HEK293 (cell line): ENCODE measurements around the gene ELL.

ENCODE experiments used
- CTCF ChIA-PET: fragments of 350-600 bp; formaldehyde crosslinking; extraction: SDS; loops from one replicate; lab custom pipeline; 2021; ENCODE audit warnings: antibody characterized with exemption; lab: Yijun Ruan, JAX
- POLR2A ChIA-PET: fragments of 300-600 bp; formaldehyde crosslinking; extraction: SDS; loops from one replicate; lab custom pipeline; 2020; ENCODE audit warnings: antibody characterized with exemption, inconsistent platforms; lab: Yijun Ruan, JAX
- H3K27ac ChIP-seq: fragments of 200-500 bp; sonication (Bioruptor generic); 2 replicates; pipeline ENCODE4 v1.5.1; 2014; ENCODE audit warnings: low read depth, low read length, control low read depth, inconsistent platforms; ENCODE audit errors: extremely low read depth
- H3K36me3 ChIP-seq, 2 experiments: fragments of 200-500 bp in 1 of 2; sonication (Bioruptor generic) in 1 of 2; 1 replicate in 1 of 2; 2 replicates in 1 of 2; pipeline ENCODE4 v1.5.1; 2014 to 2017; ENCODE audit warnings: inconsistent platforms in 2 of 2, low read length in 2 of 2; ENCODE audit not compliant: control insufficient read depth in 2 of 2, insufficient read depth in 1 of 2
- H3K4me1 ChIP-seq: fragments of 200-500 bp; sonication (Bioruptor generic); 2 replicates; pipeline ENCODE4 v1.5.1; 2014; ENCODE audit warnings: mild to moderate bottlenecking, low read length, inconsistent platforms; ENCODE audit not compliant: control insufficient read depth, insufficient read depth
- H3K4me3 ChIP-seq: 2 replicates; pipeline ENCODE4 v1.5.1; 2011; ENCODE audit warnings: low read depth, mild to moderate bottlenecking, control low read depth, low read length, moderate library complexity
- H3K9me3 ChIP-seq: fragments of 200-500 bp; sonication (Bioruptor generic); 2 replicates; pipeline ENCODE4 v1.5.1; 2014; ENCODE audit warnings: low read depth, low read length, inconsistent platforms; ENCODE audit not compliant: control insufficient read depth, insufficient read depth
- EGR2 ChIP-seq: fragments of 450-650 bp; formaldehyde crosslinking; IDR thresholded peaks from 2 replicates; pipeline ENCODE4 v1.5.1; 2016; ENCODE audit warnings: low read depth, missing biosample characterization, missing genetic modification characterization
- HOXA7 ChIP-seq: sonication (generic); formaldehyde crosslinking; IDR thresholded peaks from 2 replicates; pipeline ENCODE4 v1.8.1; 2022; ENCODE audit warnings: missing genetic modification reagents, borderline replicate concordance
- INSM2 ChIP-seq: fragments of 450-650 bp; formaldehyde crosslinking; IDR thresholded peaks from 2 replicates; pipeline ENCODE4 v1.5.1; 2016; ENCODE audit warnings: missing biosample characterization, missing genetic modification characterization
- KLF8 ChIP-seq: fragments of 450-650 bp; formaldehyde crosslinking; IDR thresholded peaks from 2 replicates; pipeline ENCODE4 v1.5.1; 2016; ENCODE audit warnings: missing biosample characterization, missing genetic modification characterization
- KLF9 ChIP-seq: fragments of 450-650 bp; formaldehyde crosslinking; IDR thresholded peaks from 2 replicates; pipeline ENCODE4 v1.5.1; 2016; ENCODE audit warnings: missing biosample characterization, missing genetic modification characterization, low read depth
- SCRT1 ChIP-seq: fragments of 450-650 bp; formaldehyde crosslinking; IDR thresholded peaks from 2 replicates; pipeline ENCODE4 v1.5.1; 2016; ENCODE audit warnings: missing biosample characterization, missing genetic modification characterization, borderline replicate concordance
- TSHZ1 ChIP-seq: fragments of 450-650 bp; formaldehyde crosslinking; IDR thresholded peaks from 2 replicates; pipeline ENCODE4 v1.5.1; 2016; ENCODE audit warnings: missing biosample characterization, missing genetic modification characterization, borderline replicate concordance
- ZBTB10 ChIP-seq: fragments of 450-650 bp; formaldehyde crosslinking; IDR thresholded peaks from 2 replicates; pipeline ENCODE4 v1.5.1; 2016; ENCODE audit warnings: missing biosample characterization, missing genetic modification characterization
- ZNF114 ChIP-seq: fragments of 450-650 bp; formaldehyde crosslinking; IDR thresholded peaks from 2 replicates; pipeline ENCODE4 v1.5.0; 2017; ENCODE audit warnings: missing biosample characterization, missing genetic modification characterization
- ZNF140 ChIP-seq: fragments of 450-650 bp; formaldehyde crosslinking; IDR thresholded peaks from 2 replicates; pipeline ENCODE4 v1.5.1; 2016; ENCODE audit warnings: missing biosample characterization, missing genetic modification characterization
- ZNF155 ChIP-seq: fragments of 450-650 bp; formaldehyde crosslinking; IDR thresholded peaks from 2 replicates; pipeline ENCODE4 v1.5.1; 2016; ENCODE audit warnings: missing biosample characterization, missing genetic modification characterization
- ZNF157 ChIP-seq: fragments of 450-650 bp; formaldehyde crosslinking; IDR thresholded peaks from 2 replicates; pipeline ENCODE4 v1.5.1; 2016; ENCODE audit warnings: missing biosample characterization, missing genetic modification characterization
- ZNF169 ChIP-seq: fragments of 450-650 bp; formaldehyde crosslinking; IDR thresholded peaks from 2 replicates; pipeline ENCODE4 v1.5.1; 2016; ENCODE audit warnings: missing biosample characterization, missing genetic modification characterization
- ZNF37A ChIP-seq: fragments of 450-650 bp; IDR thresholded peaks from 2 replicates; pipeline ENCODE4 v1.5.1; 2018; ENCODE audit warnings: missing biosample characterization, missing genetic modification characterization
- ZNF391 ChIP-seq: fragments of 450-650 bp; formaldehyde crosslinking; IDR thresholded peaks from 2 replicates; pipeline ENCODE4 v1.5.1; 2016; ENCODE audit warnings: low read depth, missing biosample characterization, missing genetic modification characterization, borderline replicate concordance
- ZNF544 ChIP-seq: fragments of 450-650 bp; formaldehyde crosslinking; IDR thresholded peaks from 2 replicates; pipeline ENCODE4 v1.5.0; 2017; ENCODE audit warnings: missing biosample characterization, missing genetic modification characterization
- ZNF600 ChIP-seq: fragments of 450-650 bp; formaldehyde crosslinking; IDR thresholded peaks from 2 replicates; pipeline ENCODE4 v1.5.1; 2016; ENCODE audit warnings: missing biosample characterization, missing genetic modification characterization
- ZNF645 ChIP-seq: fragments of 450-650 bp; formaldehyde crosslinking; IDR thresholded peaks from 2 replicates; pipeline ENCODE4; 2016; ENCODE audit warnings: missing biosample characterization, missing genetic modification characterization
- ZNF664 ChIP-seq: fragments of 450-650 bp; formaldehyde crosslinking; IDR thresholded peaks from 2 replicates; pipeline ENCODE4 v1.5.1; 2016; ENCODE audit warnings: missing biosample characterization, missing genetic modification characterization
- ZNF701 ChIP-seq: fragments of 450-650 bp; formaldehyde crosslinking; IDR thresholded peaks from 2 replicates; pipeline ENCODE4 v1.5.1; 2016; ENCODE audit warnings: missing biosample characterization, missing genetic modification characterization
- ZNF777 ChIP-seq: fragments of 450-650 bp; formaldehyde crosslinking; IDR thresholded peaks from 2 replicates; pipeline ENCODE4 v1.5.1; 2017; ENCODE audit warnings: missing biosample characterization, missing genetic modification characterization, borderline replicate concordance
- ZNF792 ChIP-seq: fragments of 450-650 bp; formaldehyde crosslinking; IDR thresholded peaks from 2 replicates; pipeline ENCODE4 v1.5.1; 2016; ENCODE audit warnings: missing biosample characterization, missing genetic modification characterization
- ZNF837 ChIP-seq: fragments of 450-650 bp; formaldehyde crosslinking; IDR thresholded peaks from 2 replicates; pipeline ENCODE4 v1.5.1; 2016; ENCODE audit warnings: missing biosample characterization, missing genetic modification characterization
- ZNF843 ChIP-seq: fragments of 450-650 bp; formaldehyde crosslinking; IDR thresholded peaks from 2 replicates; pipeline ENCODE4 v1.5.1; 2016; ENCODE audit warnings: missing biosample characterization, missing genetic modification characterization
- ZXDB ChIP-seq: fragments of 450-650 bp; formaldehyde crosslinking; IDR thresholded peaks from 2 replicates; pipeline ENCODE4 v1.5.1; 2016; ENCODE audit warnings: missing biosample characterization, missing genetic modification characterization

ELL gene

GRCh38 chr19:18437491-18438330, 84.2 kb downstream of the ELL start, which contains the start of gene ISYNA1 (continued):
- TF ChIP-seq TSHZ1 (tag by site-specific recombination) (peak; percentile 41; the same call in 1 of the 2 replicates), KLF8 (tag by site-specific recombination) (peak; percentile 31; the same call in 1 of the 2 replicates), ZNF140 (tag by site-specific recombination) (no peak), KLF9 (peak; percentile 64), INSM2 (tag by site-specific recombination) (0 out of 2 replicates have a peak, but pooled peaks have one; percentile 28), ZNF600 (tag by site-specific recombination) (peak; percentile 79), ZNF792 (tag by site-specific recombination) (no peak), ZNF843 (tag by site-specific recombination) (peak; percentile 13; the same call in 1 of the 2 replicates), ZNF777 (tag by site-specific recombination) (peak; percentile 44; the same call in 1 of the 2 replicates), ZNF37A (tag by site-specific recombination) (no peak), ZNF837 (0 out of 2 replicates have a peak, but pooled peaks have one; percentile 54), ZNF391 (tag by site-specific recombination) (peak; percentile 78; the same call in 1 of the 2 replicates), ZBTB10 (tag by site-specific recombination) (peak; percentile 67)

GRCh38 chr19:18436671-18437490, 85.0 kb downstream of the ELL start:
- ChIA-PET CTCF (no interaction called here), POLR2A (interaction anchor here (0.6 to 1.0 kb wide), 8 partner anchors 8 to 155 kb away, joined by 3 to 6 read pairs (median 3); partner anchors contain the start of genes JUND, SSBP4 and UBA52)
- Histone ChIP-seq H3K27ac (peak overlapping the region; percentile 42; the same call in 1 of the 2 replicates), H3K9me3 (no peaks in the 10 kb centered on the region), H3K36me3 (peaks cover 5 to 24% of the 10 kb centered on the region in 2 experiments; a peak in 2 of 3 replicates), H3K4me3 (peak overlapping the region; percentile 56), H3K4me1 (peaks cover 19% of the 10 kb centered on the region)
- TF ChIP-seq ZNF664 (tag by site-specific recombination): no peak
- TF ChIP-seq EGR2 (tag by site-specific recombination): no peak
- TF ChIP-seq ZNF155: no peak
- TF ChIP-seq HOXA7 (CRISPR knock-in tag): no peak
- no peak for TF ChIP-seq ZNF114 (tag by site-specific recombination)
- no peak for TF ChIP-seq ZNF701 (tag by site-specific recombination)
- TF ChIP-seq ZNF544: no peak
- no peak for TF ChIP-seq ZNF157 (tag by site-specific recombination)
- 0 out of 2 replicates have a peak, but pooled peaks have one; percentile 4 for TF ChIP-seq SCRT1 (tag by site-specific recombination)
- TF ChIP-seq ZXDB (tag by site-specific recombination): peak; percentile 99
- no peak for TF ChIP-seq ZNF645 (tag by site-specific recombination)
- no peak for TF ChIP-seq ZNF169
- no peak for TF ChIP-seq ZNF37A (tag by site-specific recombination)
